K562 (cell line): Measurements from ENCODE around the gene SMG6. TPM values are rescaled to one million over a fixed set of nuclear protein-coding genes. Genes with fewer than 3 reads are reported as not detected.

Source experiments
- REST ChIP-seq, 2 experiments: fragments of 450-650 bp; formaldehyde crosslinking in 1 of 2; IDR thresholded peaks; 2 replicates each; pipeline versions ENCODE4 v1.4.0 to v1.6.1; 2014 to 2020; ENCODE audit warnings: mild to moderate bottlenecking in 2 of 2, borderline replicate concordance in 1 of 2, low read depth in 1 of 2
- polyA plus RNA-seq, 8 experiments: library from polyadenylated mRNA; depleted of rRNA in 4 of 8; stranded (reverse) in 5 of 8; unstranded in 3 of 8; fragments of >200 nt; fragmentation: Nextera tagmentation in 2 of 8; fragmentation: Illumina TruSeq in 1 of 8; extraction: Ambion mirVana in 2 of 8; extraction: Trizol in 1 of 8; gene quantifications; 2 replicates each; pipeline versions ENCODE4 v1.2.1 to v1.2.3, GENCODE V29; 2011 to 2014; ENCODE audit warnings: inconsistent platforms in 1 of 8, missing spikeins in 1 of 8
- total RNA-seq, 7 experiments: library from RNA; depleted of rRNA in 6 of 7; stranded (reverse); fragments of >200 nt in 6 of 7; fragmentation: Illumina TruSeq in 2 of 7; extraction: Trizol in 2 of 7; gene quantifications; 2 replicates each; pipeline versions ENCODE4 v1.2.1 to v1.2.3, GENCODE V29; 2011 to 2021; ENCODE audit warnings: low replicate concordance in 1 of 7

SMG6 gene
- total and polyA plus RNA-seq, 9 of the 15 experiments (the other 6 are each of a cell fraction or from before 2014, with no cell fraction given) = 0.44 to 13.9 (median 6.0) TPM

GRCh38 chr17:2054262-2054511 is 249.4 kb downstream of the SMG6 start (continued):
- TF ChIP-seq REST (IDR thresholded peaks at IDR 0.05; ENCODE audit: borderline replicate concordance) (0 out of 2 replicates have a peak, but pooled peaks have one; percentile 9), REST (CRISPR knock-in tag; IDR thresholded peaks at IDR 0.05; ENCODE audit: low read depth) (no peak)
